Glomerular visceral epithelial cell (primary cell): ENCODE measurements around the gene BANP.
"Not testable (repeated sequence)": the region's sequence is repeated elsewhere in the genome, so short reads cannot be mapped to it uniquely, and the experiment has no call there.

Source experiments
- DNase-seq: peaks from one replicate; pipeline ENCODE4 v3.0.0-alpha.2; 2016; ENCODE audit errors: extremely low spot score

The BANP gene

DNA sequence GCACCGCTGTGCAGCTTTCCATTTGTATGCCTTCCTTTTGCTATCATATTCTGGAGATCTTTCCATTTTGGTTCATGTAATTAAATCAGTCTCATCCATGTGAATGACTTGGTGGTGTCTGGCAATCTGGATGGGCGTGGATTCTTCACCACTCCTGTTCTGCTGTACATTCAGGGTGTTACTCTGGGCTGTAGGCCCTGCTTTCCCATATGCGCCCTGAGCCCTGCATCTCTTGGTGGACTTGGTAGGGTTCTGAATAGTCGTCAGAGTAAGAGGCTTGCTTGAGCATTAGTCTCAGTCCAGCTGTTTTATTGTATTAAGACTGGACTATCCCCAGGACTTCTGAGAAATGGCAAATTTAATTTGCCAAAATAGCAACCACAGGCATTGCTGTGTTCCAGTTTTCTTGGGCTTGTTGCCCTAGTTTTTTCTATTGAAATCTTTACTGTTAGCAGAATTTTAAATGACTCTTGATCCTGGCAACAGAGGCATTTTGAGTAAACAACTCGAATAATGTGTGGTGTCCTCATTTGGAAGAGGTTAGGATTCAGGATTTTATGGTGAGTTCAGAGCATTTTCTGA is 14.9 kb downstream of the BANP start:
- DNase-seq: no peak

DNA sequence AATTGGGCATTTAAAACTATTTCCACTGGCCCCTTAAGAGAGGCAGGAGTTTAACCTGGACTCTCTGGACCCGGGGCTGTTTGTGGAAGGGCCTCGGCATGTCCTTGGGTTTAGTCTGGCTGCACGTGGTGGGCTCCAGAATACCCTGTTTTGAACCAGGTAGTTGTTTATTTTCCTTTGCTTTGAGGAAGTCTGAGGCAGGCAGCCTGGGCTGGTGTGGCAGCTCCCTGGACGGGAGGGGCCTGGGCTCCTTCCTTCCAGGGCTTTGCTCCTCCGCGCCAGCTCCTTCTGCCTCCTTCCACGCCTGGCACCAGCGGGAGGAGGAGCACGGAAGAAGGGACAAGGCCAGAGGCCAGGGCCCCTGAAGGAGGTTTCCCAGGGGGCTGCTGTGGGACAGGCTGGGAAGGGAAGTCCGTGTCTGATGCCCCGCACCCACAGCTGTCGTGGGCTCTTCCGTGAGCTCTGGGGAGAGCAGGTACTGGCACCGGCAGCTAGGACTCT is 15.5 kb downstream of the BANP start:
- DNase-seq: no peak

DNA sequence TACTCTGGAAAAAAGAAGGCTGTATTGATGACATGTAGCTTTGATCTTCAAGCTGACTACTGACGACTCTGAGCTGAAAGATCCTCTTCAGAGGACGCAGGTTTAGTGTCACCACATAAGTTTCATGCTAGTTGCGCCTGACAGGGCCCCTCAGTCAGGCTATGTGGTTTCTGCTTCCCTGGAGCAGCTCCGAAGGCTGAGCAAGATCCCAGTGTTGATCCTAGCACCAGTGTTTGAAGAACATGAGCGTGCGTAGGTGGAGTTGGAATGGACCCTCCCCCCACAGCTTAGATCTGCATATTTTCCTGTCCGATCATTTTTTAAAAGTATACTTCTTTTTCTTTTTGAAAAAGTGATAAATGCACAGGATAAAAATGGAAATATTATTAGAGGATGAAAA is 17.3 kb downstream of the BANP start:
- DNase-seq: no peak

DNA sequence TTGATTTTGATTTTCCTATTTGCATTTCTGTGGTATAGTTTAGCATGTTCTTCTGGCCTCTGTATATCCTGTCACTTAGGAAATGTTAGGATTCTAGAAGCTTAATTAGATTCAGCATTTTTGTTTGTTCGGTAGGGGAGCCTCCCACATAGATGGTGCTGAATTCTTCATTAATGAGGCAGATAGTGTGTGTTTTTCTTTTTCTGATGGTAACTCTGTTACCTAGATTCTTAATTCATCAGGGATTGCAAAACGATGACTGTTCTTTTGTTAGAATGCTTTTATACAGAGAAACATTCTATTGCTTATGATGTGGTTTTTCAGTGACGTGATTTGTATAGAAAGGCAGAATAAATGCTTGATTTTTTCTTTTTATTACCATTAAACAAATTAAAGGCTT is 19.0 kb downstream of the BANP start:
- DNase-seq: no peak

DNA sequence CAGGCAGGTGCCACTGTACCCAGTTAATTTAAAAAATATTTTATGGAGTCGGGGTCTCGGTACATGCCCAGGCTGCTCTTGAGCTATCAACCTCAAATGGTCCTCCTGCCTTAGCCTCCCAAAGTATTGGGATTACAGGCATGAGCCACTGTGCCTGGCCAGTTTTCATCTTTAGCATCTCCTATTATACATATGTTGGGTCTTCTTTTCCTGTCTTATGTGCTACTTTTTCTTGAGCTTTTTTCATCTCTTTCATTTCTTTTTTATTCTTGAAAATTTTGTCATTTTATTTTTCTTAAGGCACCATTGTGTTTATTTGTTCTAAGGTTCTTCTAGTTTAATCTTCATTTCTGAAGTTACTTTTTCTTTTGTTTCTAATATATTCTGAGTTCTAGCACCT is 20.7 kb downstream of the BANP start:
- no peak for DNase-seq

DNA sequence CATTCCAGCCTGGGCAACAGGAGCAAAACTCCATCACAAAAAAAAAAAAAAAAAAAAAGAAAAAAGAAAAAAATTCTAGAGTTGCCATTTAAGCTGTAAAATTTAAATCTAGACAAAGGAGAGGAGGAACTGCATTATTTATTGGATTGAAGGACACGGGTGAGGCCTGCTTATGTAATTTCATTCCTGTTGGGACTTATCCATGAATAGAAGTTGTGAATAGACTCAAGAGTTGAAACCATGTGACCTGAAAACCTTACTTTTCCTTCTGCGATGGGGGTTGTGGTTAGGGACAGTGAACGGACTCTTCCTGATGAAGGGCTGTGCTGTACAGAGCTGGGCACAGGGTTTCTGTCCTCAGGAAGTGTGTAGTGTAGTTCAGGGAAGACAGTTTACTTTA is 22.5 kb downstream of the BANP start:
- DNase-seq: no peak

DNA sequence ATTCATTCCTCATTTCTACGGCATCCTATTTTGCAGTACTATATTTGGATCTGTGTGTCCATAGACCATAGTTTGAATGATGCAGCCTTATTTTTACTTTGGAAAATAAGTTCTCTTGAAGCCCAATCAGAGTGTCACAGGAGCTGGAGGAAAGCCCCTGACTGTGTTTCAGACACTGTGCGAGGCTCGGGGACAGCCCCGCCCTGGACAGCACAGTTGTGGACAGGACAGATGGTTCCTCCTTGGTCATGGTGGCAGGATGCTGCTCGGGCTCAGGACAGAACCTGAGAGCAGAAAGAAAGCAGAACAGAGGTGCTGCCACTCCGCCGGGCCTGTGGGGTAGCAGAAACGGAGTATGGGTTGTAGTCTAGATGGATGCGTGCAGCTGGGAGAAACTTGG is 22.9 kb downstream of the BANP start:
- DNase-seq: no peak

DNA sequence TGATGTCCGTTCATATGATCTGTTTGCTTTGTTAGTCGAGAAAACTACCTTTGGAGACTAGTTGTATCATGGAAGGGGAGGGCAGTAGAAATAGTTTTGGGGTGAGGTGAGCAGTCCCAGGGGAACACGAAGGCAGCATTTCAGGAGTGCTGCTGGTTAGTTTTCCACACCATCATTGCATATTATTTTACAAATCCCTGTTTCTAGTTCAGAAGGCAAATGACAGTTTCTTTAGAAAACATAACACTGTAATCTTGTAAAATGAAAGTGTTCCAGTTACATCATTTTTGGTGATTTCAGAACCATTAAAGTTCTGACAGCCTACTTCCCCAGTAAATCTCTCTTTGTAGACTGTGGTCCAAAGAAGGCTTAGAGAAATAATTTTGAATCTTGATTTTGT is 25.4 kb downstream of the BANP start:
- DNase-seq: no peak

DNA sequence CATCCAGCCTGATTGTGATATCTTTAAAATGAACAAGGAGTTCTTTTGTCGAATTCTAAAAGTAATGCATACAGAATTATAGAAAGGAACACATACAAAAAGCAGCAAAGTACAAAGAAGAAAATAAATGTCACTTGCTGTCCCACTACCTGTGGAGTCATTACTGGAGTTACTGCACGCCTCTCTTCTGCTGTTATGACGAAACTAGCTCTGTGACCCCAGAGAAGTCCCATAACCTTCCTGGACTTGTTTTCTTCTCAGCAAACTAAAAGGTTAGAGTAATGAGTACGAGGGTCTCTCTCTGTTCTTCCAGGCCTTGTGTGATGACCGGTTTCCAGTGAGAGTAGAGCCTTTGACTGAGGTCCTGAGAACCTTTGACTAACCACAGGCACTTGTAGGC is 26.9 kb downstream of the BANP start:
- DNase-seq: no peak

DNA sequence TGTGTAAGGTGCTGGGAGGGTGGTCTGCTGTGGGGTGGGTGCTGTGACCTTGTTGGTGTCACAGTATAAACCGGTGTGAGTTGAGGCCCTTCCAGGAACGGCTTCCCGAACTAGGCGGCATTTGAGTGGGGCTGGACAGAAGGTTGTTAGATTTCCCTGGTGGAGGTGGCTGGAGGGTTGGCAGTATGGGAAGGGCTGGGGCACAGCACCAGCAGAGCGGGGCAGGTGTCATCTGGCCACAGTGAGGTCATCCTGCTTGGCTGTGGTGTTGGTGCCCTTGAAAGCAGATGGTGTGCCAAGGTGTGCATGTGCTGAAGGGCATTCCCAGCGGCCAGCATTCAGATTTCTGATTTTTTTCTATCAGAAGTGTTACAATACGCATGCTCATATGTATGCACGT is 28.1 kb downstream of the BANP start:
- no peak for DNase-seq

DNA sequence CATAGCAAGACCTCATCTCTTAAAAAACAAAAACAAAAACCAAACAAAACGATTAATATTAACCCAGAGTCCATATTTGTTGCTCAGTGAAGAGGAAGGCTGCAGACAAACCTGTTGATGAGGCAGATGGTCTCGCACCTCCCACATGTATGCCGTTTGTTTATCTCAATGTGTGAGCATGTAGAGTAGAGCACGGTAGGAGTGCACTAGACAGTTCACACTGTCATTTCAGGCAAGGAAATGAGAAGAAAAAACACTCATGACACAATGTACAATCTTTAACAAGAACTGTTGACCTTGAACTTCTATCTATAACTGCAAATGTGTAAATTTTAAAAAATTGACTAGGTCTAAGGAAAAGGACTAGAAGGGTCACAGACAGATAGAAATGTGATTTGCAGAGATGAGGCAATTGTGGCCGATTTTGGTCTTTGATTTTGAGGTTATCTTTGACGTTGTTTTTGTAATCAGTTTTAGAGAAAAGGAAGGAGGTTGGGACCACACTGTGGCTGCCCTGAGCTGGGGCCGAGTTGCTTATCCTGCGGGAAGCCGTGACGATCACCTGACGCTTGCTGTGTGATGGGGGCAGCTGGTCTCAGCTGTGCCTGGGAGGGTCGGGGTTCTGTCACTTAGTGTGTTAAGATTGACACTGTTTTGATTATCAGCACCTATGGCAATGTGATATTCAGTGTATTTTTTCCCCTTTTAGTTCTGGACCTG is 28.8 kb downstream of the BANP start:
- DNase-seq: not testable (repeated sequence)

DNA sequence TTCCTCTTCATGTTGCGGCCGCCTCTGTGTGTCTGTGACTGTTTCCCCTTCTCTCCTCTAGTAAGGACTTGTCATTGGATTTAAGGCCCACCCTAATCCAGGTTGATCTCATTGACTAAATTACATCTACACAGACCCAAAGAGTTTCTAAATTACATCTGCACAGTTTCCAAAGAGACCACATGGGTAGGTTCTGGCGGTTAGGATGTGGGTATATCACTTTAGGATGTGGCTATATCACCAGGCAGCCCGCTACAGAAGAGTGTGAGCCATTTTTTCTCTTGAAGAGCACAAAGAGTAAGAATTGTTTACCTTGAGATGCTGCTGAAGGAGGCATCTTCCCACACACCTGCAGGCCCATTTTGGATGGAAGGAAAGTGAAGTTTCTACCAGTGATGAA is 30.1 kb downstream of the BANP start:
- DNase-seq: not testable (repeated sequence)

DNA sequence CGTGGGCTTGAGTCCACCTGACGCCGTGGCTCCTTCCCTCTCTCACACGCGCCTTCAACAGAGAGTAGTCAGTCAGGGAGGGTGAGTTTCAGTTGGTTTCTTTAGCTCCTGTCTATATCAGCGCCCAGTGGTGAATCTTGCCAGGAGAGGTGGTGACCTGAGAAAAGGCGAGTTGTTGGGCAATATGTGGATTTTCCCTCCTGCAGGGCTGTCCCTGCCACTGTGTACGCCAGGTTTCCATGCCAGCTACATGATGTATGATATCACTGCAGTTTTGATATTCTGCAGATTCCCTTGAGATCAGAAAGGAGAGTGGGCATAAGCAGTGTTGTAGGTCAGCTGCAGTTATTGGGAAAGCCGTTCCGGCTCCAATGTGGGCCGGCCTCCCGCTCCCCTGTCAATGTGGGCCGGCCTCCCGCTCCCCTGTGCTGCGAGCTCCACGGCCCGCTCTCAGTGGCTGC is 31.4 kb downstream of the BANP start:
- no peak for DNase-seq

DNA sequence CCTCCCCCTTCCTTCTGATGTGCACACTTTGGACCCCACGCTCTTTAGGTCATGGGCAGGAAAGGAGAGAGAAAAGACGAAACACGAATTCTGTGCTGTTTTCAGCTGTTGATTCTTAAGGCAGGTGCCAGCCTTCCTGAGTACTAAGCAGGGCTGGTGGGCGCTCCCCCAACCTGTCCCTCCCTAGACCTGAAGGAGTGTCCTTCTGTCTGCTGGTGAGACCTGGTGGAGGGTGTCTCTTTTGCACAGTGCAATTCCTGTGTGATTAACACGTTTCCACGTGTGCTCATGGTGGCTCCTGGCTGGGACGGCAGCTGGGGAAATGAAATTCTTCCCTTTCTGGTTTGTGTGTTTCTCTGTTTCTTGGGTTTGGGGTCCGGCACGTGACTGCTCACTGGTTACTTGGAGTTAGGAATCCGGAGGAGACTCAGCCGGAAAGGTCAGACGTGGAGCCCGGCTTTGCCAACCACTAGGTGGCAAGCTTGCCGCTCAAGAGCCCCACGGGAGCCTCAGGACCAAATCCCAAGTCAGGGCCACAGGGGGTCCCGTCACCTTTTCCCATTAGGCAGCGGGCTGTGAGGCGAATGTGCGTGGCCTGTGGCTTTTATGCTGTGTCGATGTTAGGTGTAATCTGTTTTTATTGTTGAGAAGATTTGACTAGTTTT is 32.0 kb downstream of the BANP start:
- not testable (repeated sequence) for DNase-seq

DNA sequence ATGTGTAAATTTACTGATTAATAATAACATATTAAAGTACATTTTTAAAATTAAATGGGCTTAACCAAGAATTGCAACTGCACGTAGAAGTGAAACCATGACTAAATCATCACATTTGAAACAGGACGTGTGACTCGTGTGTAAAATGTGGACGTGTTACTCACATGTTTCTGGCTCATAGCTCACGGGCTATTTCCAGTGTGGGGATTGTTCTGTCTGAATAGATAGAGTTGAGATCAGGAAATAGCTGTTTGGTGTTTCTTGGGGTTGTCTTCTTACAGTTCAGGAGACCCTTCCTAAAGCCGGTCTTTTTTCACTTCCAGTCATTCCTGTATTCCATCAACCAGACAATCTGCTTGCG is 32.5 kb downstream of the BANP start:
- peak; percentile 39 for DNase-seq

DNA sequence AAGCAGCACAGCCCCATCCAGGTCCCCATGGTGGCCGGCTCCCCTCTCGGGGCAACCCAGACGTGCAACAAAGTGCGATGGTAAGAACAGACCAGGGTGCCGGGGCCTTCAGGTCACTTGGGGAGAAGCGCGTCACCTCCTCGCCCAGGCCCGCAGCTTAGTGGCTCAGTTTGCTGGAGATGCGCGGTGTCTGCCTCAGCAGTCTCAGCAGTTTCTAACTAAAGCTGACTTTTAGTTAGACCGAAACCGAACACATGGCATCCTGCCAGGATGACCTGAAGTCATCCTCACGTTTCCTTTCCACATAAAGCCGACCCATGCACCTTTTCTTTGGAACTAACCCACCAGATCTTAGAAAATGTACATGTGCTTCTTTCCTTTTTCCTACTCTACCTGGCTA is 32.9 kb downstream of the BANP start:
- peak; percentile 23 for DNase-seq

DNA sequence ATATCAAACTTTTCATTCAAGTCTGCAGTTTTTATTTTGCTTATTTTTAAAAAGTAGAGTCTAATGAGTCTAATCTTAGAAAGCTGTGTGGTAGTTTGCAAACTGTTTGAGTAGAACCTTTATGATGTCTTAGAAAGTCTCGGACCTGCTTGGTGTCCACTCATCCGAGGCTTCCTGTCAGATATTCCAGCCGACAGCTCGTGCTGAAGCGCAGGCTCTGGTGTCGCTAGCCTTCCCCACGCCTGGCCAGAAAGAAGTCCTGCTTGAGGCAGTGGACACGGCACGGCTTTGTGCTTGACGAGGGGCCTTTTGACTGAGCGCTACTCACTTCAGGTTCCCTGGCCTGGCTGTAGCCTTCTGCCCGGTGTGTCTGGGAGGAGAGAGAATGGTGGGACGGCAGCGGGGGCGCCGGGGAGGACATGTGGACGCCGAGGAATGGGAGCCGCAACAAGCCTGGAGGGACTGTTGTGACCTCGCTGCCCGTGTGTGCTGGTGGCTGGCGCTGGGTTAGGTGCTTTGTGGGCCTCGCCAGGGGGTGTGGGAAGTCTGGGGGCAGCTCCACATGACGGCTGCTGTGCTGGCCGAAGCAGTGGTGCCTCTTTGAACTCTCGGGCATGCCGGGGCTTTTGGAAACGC is 33.5 kb downstream of the BANP start:
- DNase-seq: no peak

DNA sequence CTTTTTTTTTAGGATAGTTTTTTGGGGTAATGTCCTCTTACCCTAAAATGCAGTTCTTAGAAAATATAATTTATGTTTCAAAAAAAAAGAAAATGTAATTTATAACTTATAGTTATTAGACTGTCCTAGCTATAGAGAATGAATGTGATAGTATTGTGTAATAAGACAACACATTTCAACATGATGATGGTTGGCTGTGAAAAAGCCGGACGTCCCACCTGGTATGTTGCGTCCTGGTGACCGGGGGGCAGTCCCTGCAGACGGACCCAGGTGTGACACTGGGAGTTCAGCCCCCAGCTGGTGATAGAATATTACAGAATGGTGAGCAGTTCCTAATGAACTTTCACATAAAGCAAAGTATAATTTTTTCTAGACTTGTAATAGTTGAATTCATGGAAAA is 34.3 kb downstream of the BANP start:
- DNase-seq: not testable (repeated sequence)

DNA sequence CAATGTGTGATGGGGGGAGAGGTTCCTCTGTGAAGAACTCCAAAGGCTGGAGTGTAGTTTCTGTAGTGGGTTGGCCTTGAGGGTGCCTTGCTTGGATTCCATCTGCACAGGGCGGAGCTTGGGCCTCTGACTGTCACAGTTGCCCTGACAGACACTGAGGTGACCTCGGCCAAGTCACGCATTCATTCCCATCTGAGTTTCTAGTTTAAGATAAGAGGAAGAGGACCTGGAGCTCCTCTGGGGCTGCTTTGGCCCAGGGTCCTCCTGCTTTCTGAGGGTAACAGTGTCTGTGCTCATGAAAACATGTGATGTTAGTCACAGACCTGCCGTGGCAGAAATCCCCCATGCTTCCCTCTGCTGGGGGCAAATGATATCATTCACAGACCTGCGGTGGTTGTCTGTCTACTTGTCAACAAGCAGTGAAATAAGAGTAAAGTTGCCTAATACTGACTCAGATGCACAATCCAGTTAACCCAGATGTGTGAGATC is 35.2 kb downstream of the BANP start:
- DNase-seq: peak; percentile 77

DNA sequence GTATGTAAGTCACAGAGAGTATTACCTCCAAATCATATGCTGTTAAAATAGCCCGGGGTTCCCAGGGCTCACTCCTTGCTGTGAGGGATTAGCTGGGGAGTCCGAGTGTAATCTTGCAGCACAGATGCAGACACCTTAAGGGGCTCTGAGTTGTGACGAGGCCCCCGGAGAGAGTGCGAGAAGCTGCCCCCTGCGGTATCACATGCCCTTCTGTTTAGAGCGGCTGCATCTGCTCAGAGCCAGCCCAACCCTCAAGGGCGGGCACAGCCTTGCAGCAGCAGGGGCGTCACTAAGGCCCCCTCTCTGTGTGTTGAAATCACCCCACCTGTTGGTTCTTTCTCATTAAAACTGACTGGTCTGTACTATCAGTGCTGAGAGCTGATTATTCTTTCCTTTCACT is 37.4 kb downstream of the BANP start:
- DNase-seq: not testable (repeated sequence)

DNA sequence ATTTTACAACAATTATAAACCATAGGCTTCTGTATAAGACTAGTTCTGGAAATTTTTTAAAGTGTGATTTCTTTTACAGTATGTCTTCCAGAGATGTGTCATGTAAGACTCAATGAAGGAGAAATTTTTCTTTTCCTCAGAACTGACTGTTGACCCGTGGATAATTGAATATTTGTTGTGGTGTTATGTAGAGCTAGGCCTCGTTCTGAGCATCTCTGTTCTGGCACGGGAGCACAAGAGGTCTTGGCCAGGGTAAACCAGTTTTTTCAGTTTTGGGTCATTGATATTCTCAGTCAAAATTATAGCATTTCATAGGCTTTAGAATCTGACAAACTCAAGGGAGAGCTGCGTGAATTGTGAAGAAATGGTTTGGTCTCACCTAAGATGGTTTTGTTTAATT is 39.0 kb downstream of the BANP start:
- DNase-seq: not testable (repeated sequence)

DNA sequence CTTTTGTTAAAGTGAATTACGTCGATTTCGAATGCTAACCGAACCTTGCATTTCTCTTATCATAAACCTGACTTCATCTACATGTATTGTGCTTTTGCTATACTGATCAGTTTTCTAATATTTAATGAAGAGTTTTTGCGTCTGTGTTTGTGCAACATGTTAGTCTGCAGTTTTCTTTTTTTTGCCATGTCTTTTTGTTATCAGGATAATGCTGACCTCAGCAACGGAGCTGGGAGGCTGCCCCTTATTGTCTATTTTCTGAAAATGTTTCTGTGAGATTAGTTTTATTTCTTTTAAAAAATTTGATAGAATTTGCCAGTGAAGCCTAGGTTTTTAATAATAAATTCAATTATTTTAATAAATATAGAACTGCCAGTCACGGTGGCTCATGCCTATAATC is 40.9 kb downstream of the BANP start:
- DNase-seq: not testable (repeated sequence)
